Renal cortex interstitium (tissue), 15 donors: ENCODE results near the gene CCL18. TPM values are rescaled to one million over a fixed set of nuclear protein-coding genes. Genes with fewer than 3 reads are reported as not detected.
"Not testable (repeated sequence)": the region's sequence is repeated elsewhere in the genome, so short reads cannot be mapped to it uniquely, and the experiment has no call there.

Experiments
- DNase-seq, 11 donors: peaks; one replicate each; pipeline ENCODE4 v3.0.0-alpha.2; 2013; ENCODE audit warnings: low read depth in 9 of 11, low spot score in 4 of 11; ENCODE audit errors: extremely low read depth in 1 of 11
- long read RNA-seq, 16 experiments: transcript quantifications; one replicate each; lab custom pipeline, GENCODE V29; 2026
- polyA plus RNA-seq, 3 donors: library from polyadenylated mRNA; unstranded; fragments of 120-200 nt; gene quantifications; one replicate each; pipeline ENCODE4 v1.2.1, GENCODE V29; 2013; ENCODE audit not compliant: insufficient read length in 3 of 3

The CCL18 gene
- not detected for polyA plus RNA-seq
- long read RNA-seq, donor 1: 0 reads
- long read RNA-seq, donor 2: 0 reads
- long read RNA-seq, donor 3: 0 reads
- long read RNA-seq, donor 4: 0 reads
- long read RNA-seq, donor 5: 0 reads
- long read RNA-seq, donor 6: 0 reads
- long read RNA-seq, donor 7: 0 reads
- long read RNA-seq, donor 8: 0 reads
- long read RNA-seq, donor 9: 0 reads
- long read RNA-seq, donor 10: 0 reads
- long read RNA-seq, donor 11: 0 reads
- long read RNA-seq, donor 12: 0 reads
- long read RNA-seq, donor 13: 0 reads
- long read RNA-seq, donor 14: 0 reads
- long read RNA-seq, donor 15: 0 reads
- long read RNA-seq, donor 16: 0 reads

DNA sequence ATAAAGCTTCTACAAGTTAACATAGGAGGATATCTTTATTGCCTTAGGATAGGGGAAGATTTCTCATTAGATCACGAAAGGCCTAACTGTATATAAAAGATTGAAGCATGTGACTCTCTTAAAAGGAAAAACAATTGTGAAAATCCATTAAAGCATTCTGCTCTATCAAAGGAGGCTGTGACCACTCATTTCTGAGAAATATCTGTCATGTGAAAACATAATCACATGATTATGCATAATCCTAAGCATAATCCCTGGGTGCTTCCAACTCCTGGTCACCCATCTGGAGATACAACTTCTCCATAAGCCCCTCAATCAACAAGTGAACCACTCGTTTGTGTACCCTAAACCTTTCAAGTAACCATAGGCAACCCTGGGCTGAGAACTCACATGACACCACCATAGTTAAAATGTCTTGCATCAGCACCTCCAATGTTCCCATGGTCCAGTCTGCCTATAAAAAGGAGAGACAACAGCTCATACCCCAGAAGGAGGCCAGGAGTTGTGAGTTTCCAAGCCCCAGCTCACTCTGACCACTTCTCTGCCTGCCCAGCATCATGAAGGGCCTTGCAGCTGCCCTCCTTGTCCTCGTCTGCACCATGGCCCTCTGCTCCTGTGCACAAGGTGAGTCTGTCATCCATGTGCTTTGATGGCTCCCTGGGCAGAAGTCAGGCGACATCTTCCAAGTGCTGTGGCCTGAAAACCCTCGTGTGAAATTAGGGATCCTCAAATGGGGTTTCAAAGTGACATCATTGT is at the start of gene CCL18:
Gene CCL18, plus strand, starts transcription at position 487 of the 756 bp plus-strand sequence. Its CDS starts 71 bp downstream, at position 558.
- no peak for DNase-seq

- no peak for DNase-seq
Measured at GRCh38 chr17:36014946-36015345, 49.1 kb upstream of the CCL18 start.

DNA sequence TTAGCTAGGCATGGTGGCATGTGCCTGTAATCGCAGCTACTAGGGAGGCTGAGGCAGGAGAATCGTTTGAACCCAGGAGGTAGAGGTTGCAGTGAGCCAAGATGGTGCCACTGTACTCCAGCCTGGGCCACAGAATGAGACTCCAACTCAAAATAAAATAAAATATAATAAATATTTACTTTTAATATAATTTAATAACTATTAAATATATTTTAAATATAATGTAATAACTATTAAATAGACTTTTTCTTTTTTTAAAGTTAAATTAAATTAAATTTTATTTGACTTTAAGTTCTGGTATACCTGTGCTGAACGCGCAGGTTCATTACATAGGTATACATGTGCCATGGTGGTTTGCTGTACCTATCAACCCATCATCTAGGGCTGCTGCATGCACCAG is 48.2 kb upstream of the CCL18 start:
- not testable (repeated sequence) for DNase-seq

DNA sequence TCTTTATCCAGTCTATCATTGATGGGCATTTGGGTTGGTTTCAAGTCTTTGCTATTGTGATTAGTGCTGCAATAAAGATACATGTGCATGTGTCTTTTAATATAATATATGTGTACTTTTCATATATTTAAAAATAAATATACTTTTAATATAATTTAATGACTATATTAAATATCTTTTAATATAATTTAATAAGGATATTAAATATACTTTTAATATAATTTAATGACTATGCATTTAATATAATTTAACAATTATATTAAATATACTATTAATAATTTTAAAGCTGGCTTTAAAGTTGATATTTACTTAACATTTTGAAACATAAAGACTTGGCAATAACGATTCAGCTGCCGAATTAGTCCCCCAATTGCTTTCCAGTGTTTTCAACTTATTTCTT is 47.5 kb upstream of the CCL18 start:
- DNase-seq: no peak

GRCh38 chr17:36017799-36018198 is 46.3 kb upstream of the CCL18 start, which contains the start of gene CCL23:
Gene CCL23 (minus strand): TSS chr17:36017972. CDS start chr17:36017897, 75 bp downstream.
- no peak for DNase-seq

DNA sequence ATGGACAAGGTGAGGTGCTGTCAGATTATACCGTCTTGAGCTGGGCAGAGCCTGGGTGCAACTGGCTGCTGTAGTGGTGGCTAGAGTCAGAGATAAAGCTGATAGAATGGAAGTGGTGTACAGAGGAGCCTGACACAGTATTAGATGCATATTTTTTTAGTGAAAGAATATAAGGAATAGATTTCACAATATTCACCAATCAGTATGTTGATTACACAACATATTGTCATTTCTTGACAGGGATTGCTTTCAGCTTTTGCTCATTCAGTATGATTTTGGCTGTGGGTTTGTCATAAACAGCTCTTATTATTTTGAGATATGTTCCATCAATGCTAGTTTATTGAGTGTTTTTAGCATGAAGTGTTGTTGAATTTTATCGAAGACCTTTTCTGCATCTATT is 44.6 kb upstream of the CCL18 start:
- no peak for DNase-seq

- DNase-seq: no peak
Measured at GRCh38 chr17:36024106-36024869, 39.8 kb upstream of the CCL18 start.

GRCh38 chr17:36027761-36028160 is 36.3 kb upstream of the CCL18 start:
- no peak for DNase-seq

- no peak for DNase-seq
Measured at GRCh38 chr17:36030956-36031355, 33.1 kb upstream of the CCL18 start.

- DNase-seq: no peak
Measured at GRCh38 chr17:36034127-36034526, 29.9 kb upstream of the CCL18 start.

DNA sequence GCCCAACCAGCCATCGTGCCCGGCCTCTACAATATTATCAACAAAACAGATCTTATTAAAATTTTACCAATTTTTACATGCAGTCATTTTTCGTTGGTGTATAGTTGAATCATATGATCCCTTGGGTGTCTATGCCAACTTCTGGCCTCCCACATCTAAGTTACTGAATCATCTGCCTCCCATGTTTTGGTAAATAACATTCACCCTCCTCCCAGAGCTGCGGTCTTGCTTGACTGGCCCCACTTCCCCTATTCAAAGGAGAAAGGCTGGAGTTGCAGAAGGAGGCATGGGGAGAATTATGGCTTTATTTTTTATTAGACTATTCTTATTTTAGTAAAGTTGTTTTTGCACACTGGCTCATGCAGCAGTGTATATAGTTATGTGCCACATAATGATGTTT is 27.8 kb upstream of the CCL18 start:
- DNase-seq: no peak

GRCh38 chr17:36048066-36048465 is 16.0 kb upstream of the CCL18 start:
- DNase-seq: no peak

- no peak for DNase-seq
Measured at GRCh38 chr17:36049643-36050042, 14.4 kb upstream of the CCL18 start.

DNA sequence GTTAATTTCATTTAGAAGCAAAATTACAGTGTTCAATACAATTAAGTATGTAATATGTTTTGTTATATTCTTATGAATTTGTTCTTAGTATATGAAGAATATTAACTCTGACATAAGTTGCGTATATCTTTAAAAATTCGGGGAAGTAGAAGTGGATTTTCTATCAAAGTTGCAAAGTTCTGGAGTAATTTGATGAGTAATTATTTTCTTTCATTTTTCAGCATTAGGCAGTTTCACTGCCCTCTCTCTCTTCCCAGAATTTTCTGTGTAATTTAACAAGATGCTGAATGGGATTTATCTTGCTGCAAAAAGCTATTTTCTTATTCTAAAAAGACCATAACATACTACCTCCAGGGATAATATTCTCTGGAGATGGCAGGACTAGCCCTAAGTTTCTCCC is 8.9 kb upstream of the CCL18 start:
- no peak for DNase-seq

DNA sequence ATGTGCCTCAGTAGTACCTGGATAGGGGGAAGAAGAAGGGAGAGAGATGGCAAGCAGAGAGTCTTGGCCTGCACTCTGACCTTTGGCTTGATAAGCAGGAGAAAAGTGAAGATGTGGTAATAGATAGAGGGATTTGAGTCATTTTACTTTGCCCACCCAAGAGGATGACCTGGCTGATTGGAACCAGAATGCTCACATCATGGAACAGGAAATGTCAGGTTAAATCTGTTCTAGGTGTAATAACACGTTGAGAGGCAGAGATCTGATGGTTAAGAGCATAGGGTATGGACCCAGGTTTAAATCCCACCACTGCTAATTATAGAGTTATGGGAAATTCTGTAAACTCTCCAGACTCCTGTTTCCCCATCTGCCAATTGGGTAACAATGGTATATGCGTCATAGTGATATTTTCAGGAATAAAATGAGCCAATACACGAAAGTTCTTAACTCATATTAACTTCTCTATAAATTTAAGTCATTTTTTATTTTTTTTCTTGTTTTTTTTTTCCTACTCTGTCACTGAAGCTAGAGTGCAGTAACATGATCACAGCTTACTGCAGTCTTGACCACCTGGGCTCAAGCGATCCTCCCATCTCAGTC is 8.1 kb upstream of the CCL18 start:
- DNase-seq: no peak

DNA sequence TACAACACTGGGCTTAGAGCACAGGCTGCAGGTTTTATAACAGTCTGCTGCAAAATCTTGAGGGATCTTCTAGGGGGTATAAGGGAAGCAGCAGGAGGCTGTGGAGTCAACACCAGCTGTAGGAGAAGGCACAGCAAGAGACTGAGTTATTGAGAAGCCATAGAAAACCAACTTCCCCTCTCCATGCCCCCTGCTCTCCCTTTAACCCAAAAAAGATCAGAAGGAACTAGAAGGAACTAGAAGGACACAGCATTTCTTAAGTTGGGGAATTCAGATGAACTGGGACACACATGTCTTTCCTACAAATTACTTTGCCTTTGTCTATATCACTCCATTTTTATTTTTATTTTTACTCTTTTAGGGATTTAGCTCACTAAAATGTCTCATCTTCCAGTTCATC is 6.2 kb upstream of the CCL18 start:
- DNase-seq: no peak

DNA sequence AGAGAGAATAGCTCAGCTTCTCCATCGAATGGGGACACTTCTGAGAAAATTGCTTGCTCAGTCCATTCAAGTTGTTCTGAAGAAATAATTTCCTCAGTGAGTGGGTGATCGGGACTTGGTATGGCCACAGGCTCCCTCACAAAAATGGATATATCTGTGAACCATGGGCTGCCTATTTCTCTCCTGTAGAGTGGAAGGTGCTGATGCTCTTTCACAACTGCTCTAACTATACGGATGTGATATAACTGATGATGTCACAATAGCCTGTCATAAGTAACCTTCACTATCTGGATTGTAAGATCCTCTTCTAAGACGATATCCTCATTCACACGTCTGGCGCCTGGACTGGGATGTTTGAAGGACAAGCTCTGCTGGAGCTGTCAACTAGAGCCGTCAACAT is 4.7 kb upstream of the CCL18 start:
- no peak for DNase-seq

GRCh38 chr17:36060816-36061215 is 3.3 kb upstream of the CCL18 start:
- no peak for DNase-seq

DNA sequence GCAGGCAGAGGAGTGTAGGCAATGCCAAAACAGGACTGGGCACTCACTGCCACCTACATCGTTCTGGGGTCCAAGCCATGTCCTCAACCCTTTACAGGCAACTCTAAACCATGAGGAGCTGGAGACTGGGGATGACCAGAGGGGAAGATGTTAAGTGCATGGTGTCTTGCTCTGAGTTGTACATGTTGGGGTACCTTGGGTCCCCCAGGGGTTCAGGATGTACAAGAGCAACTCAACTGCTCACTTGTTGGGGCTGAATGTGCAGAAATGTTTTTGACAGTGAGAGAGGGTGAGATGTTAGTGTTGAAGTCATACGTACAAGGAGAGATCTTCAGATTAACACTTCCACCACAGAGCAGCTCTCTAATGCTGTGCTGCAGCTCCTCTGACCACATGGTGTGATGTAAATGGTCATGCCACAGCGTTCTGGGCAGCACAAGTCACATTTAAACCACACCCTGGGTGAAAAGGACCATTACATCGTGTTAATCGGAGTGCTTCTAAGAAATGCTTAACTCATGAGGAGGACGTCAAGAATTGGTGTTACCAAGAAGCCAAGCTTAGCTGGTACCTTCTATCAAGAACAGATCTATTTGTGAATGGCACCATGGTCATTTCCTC is 2.4 kb downstream of the CCL18 start:
- DNase-seq: no peak
